ENCODE data around the gene BOK.

DNA sequence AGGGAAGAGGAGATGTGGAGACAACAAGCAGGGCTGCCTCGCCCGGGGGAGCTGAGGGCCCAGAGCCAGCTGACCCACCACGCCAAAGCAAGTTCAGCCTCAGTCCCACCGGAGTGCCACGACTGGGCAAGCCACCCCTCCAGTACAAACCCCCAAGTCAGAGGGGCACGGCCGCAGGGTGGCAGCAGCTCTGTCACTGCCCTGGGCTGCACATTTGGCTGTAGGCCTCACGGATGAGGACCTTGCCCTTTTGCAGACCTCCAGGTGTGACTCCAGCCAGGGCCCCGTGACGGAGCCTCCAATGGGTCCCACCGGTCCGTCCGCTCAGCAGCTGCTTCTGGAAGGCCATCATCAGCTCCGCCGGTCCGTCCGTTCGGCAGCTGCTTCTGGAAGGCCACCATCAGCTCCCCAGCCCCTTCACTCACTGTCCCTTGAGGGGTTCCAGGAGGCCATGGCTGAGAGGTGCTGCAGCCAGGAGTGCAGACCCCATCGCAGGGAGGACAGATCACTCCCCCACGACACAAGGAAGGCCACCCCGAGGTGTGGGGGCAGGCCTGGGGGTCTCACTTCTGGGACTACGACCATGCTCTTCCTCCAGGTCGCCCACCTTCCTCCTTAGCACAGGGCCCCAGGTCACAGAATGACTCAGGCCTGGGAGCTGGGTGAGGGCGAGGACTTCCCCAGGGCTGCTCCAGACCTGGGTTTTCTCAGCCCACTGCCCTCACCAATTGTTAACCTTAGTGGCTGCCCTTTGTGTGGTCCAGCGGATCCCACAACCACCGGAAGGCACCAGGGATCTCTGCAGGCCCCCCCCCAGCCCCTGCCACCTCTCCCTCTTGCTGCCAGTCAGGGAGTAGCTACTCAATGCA, 25.6 kb upstream of the BOK start:
- TF ChIP-seq CTCF (CRISPR knock-in tag; IDR thresholded peaks at IDR 0.05) (peak; percentile 78), NFAT5 (CRISPR knock-in tag; IDR thresholded peaks at IDR 0.05) (no peak), KIAA2018 (CRISPR knock-in tag; IDR thresholded peaks at IDR 0.05; ENCODE audit: borderline replicate concordance) (no peak), BCLAF1 (IDR thresholded peaks at IDR 0.05) (no peak), DPF2 (CRISPR knock-in tag; IDR thresholded peaks at IDR 0.05; ENCODE audit: borderline replicate concordance, low read depth) (0 out of 2 replicates have a peak, but pooled peaks have one; percentile 44), ZBTB21 (CRISPR knock-in tag; IDR thresholded peaks at IDR 0.05) (no peak)
